ENCODE results near the gene NDUFB4.

GRCh38 chr3:120558771-120559241, 37.3 kb upstream of the NDUFB4 start:
- TF ChIP-seq CTCF (IDR thresholded peaks at IDR 0.05; ENCODE audit: insufficient read depth, low read length, poor library complexity, severe bottlenecking) (peak; percentile 91), EZH2phosphoT487 (conservative IDR thresholded peaks at IDR 0.05; ENCODE audit: low read length) (no peak)

All from SU-DHL-6 (cell line).